Osteoblast (primary cell): ENCODE measurements around the gene LYRM2. TPM values are rescaled to one million over a fixed set of nuclear protein-coding genes. Genes with fewer than 3 reads are reported as not detected.
"Not testable (repeated sequence)": the region's sequence is repeated elsewhere in the genome, so short reads cannot be mapped to it uniquely, and the experiment has no call there.

Experiments
- DNase-seq: peaks from one replicate; pipeline ENCODE4 v3.0.0; 2011; ENCODE audit warnings: low spot score, mixed read lengths; ENCODE audit not compliant: insufficient read length; ENCODE audit errors: missing footprints
- H2AFZ ChIP-seq: 2 replicates; pipeline ENCODE4 v1.6.0; 2011; ENCODE audit warnings: mild to moderate bottlenecking, low read length
- H3K27ac ChIP-seq: 2 replicates; pipeline ENCODE4 v1.5.1; 2011; ENCODE audit warnings: mild to moderate bottlenecking, low read depth, low read length, moderate library complexity
- H3K27me3 ChIP-seq: 2 replicates; pipeline ENCODE4 v1.6.0; 2012; ENCODE audit warnings: mild to moderate bottlenecking, control low read depth, inconsistent platforms, low read length, moderate library complexity; ENCODE audit not compliant: insufficient read depth
- H3K36me3 ChIP-seq: 2 replicates; pipeline ENCODE4 v1.5.1; 2011; ENCODE audit warnings: mild to moderate bottlenecking, low read length, control low read depth, moderate library complexity; ENCODE audit not compliant: insufficient read depth
- H3K4me1 ChIP-seq: 2 replicates; pipeline ENCODE4 v1.5.1; 2011; ENCODE audit warnings: mild to moderate bottlenecking, low read length, control low read depth, moderate library complexity; ENCODE audit not compliant: insufficient read depth
- H3K4me2 ChIP-seq: 2 replicates; pipeline ENCODE4 v1.6.0; 2011; ENCODE audit warnings: mild to moderate bottlenecking, low read length; ENCODE audit not compliant: insufficient read depth
- H3K4me3 ChIP-seq: fragments of 200-600 bp; sonication (generic); 3 replicates; pipeline ENCODE4 v1.5.1; 2012; ENCODE audit warnings: mild to moderate bottlenecking, low read length, inconsistent platforms; ENCODE audit not compliant: insufficient read depth
- H3K79me2 ChIP-seq: 2 replicates; pipeline ENCODE4 v1.6.0; 2012; ENCODE audit warnings: mild to moderate bottlenecking, low read length, control low read depth, inconsistent platforms; ENCODE audit not compliant: insufficient read depth
- H3K9me3 ChIP-seq: 2 replicates; pipeline ENCODE4 v1.5.1; 2011; ENCODE audit warnings: low read depth, low read length, control low read depth
- H4K20me1 ChIP-seq: 2 replicates; pipeline ENCODE4 v1.6.0; 2012; ENCODE audit warnings: mild to moderate bottlenecking, low read length, control low read depth; ENCODE audit not compliant: insufficient read depth
- total RNA-seq: library from RNA; depleted of rRNA; stranded (reverse); fragments of >200 nt; gene quantifications from 2 replicates; pipeline ENCODE4 v1.2.3, GENCODE V29; 2012
- TF ChIP-seq, protein P1 (sequence below): IDR thresholded peaks from 2 replicates; pipeline ENCODE4 v1.5.1; 2011; ENCODE audit warnings: mild to moderate bottlenecking, low read depth, low read length, moderate library complexity; ENCODE audit errors: extremely low read depth

LYRM2 gene
- total RNA-seq, 1 donor, result 24.6 TPM

DNA sequence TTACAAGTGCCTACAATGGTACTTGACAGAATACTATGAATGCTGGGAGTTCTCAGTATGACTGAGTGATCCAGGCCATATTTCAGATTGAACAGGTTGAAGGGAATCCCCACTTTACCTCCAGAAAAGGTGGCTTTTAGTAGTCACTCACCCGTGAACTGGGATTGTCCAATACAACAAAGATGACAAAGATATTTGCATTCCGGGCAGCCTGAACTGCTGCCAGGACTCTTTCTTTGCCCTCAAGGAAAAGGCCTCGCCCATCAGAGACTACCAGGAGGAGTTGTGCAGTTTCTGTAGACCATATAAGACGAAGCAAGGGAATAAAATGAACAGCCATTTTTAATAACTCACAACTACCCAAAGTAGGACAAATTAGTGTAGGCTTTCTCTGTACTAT, 6.3 kb upstream of the LYRM2 start:
- Histone ChIP-seq H3K4me2 (no peak overlapping the region), H3K36me3 (peaks cover 41% of the 10 kb centered on the region), H4K20me1 (no peaks in the 10 kb centered on the region), H3K4me1 (peaks cover 4% of the 10 kb centered on the region), H3K4me3 (no peak overlapping the region), H3K79me2 (peaks cover 3% of the 10 kb centered on the region), H3K27ac (no peak overlapping the region), H3K27me3 (no peaks in the 10 kb centered on the region), H3K9me3 (no peaks in the 10 kb centered on the region), H2AFZ (no peak overlapping the region)
- TF ChIP-seq, protein P1, sequence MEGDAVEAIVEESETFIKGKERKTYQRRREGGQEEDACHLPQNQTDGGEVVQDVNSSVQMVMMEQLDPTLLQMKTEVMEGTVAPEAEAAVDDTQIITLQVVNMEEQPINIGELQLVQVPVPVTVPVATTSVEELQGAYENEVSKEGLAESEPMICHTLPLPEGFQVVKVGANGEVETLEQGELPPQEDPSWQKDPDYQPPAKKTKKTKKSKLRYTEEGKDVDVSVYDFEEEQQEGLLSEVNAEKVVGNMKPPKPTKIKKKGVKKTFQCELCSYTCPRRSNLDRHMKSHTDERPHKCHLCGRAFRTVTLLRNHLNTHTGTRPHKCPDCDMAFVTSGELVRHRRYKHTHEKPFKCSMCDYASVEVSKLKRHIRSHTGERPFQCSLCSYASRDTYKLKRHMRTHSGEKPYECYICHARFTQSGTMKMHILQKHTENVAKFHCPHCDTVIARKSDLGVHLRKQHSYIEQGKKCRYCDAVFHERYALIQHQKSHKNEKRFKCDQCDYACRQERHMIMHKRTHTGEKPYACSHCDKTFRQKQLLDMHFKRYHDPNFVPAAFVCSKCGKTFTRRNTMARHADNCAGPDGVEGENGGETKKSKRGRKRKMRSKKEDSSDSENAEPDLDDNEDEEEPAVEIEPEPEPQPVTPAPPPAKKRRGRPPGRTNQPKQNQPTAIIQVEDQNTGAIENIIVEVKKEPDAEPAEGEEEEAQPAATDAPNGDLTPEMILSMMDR, result no peak
- DNase-seq, result no peak

- TF ChIP-seq, protein P1, result no peak
- H3K27ac ChIP-seq, result no peak overlapping the region
- H3K9me3 ChIP-seq, result no peaks in the 10 kb centered on the region
- H3K4me2 ChIP-seq, result no peak overlapping the region
- H3K79me2 ChIP-seq, result peaks cover 10% of the 10 kb centered on the region
- peaks cover 41% of the 10 kb centered on the region for H3K36me3 ChIP-seq
- no peak overlapping the region for H3K4me3 ChIP-seq
- H3K27me3 ChIP-seq, result no peaks in the 10 kb centered on the region
- H3K4me1 ChIP-seq, result peaks cover 10% of the 10 kb centered on the region
- no peak overlapping the region for H2AFZ ChIP-seq
- no peak for DNase-seq
- no peaks in the 10 kb centered on the region for H4K20me1 ChIP-seq
Observed at GRCh38 chr6:89643406-89643805, 4.9 kb upstream of the LYRM2 start.

DNA sequence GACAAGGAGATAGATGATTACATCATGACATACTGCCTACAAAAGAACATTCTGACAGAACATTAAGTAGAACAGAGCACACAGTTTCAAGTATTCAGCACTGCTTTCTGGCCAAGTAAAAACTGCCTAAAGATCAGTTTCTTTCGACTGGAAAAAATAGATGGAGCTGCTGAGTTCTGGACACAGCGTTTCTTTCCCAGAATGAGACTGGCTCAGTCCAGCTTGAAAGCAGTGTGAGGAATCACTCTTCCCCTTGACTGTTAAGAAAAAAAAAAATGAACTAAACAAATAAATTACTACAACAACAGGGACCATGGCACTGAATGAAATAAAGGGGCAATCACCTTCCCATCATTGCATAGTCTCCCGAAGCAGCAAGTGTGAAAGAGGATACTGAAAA, 4.4 kb upstream of the LYRM2 start:
- Histone ChIP-seq H4K20me1 (no peaks in the 10 kb centered on the region), H2AFZ (no peak overlapping the region), H3K4me2 (no peak overlapping the region), H3K4me1 (peaks cover 11% of the 10 kb centered on the region), H3K9me3 (no peaks in the 10 kb centered on the region), H3K27me3 (no peaks in the 10 kb centered on the region), H3K79me2 (peaks cover 11% of the 10 kb centered on the region), H3K4me3 (no peak overlapping the region), H3K36me3 (peaks cover 38% of the 10 kb centered on the region), H3K27ac (no peak overlapping the region)
- TF ChIP-seq, protein P1, result no peak
- DNase-seq, result no peak

- not testable (repeated sequence) for H3K27ac ChIP-seq, H2AFZ ChIP-seq, DNase-seq, H3K9me3 ChIP-seq, H3K4me3 ChIP-seq, H3K27me3 ChIP-seq, H3K4me2 ChIP-seq, H4K20me1 ChIP-seq
- H3K4me1 ChIP-seq, result peaks cover 16% of the 10 kb centered on the region
- peaks cover 28% of the 10 kb centered on the region for H3K36me3 ChIP-seq
- H3K79me2 ChIP-seq, result peaks cover 16% of the 10 kb centered on the region
Observed at GRCh38 chr6:89641581-89641980, 3.0 kb upstream of the LYRM2 start.
